C1 segment of cervical spinal cord (tissue), 14 donors: ENCODE results near the gene AGPS.
"Not testable (repeated sequence)": the region's sequence is repeated elsewhere in the genome, so short reads cannot be mapped to it uniquely, and the experiment has no call there.

ENCODE experiments used
- DNase-seq, 14 donors: peaks; one replicate each; lab custom pipeline; 2025; lab: John Stamatoyannopoulos, UW

Gene AGPS

DNA sequence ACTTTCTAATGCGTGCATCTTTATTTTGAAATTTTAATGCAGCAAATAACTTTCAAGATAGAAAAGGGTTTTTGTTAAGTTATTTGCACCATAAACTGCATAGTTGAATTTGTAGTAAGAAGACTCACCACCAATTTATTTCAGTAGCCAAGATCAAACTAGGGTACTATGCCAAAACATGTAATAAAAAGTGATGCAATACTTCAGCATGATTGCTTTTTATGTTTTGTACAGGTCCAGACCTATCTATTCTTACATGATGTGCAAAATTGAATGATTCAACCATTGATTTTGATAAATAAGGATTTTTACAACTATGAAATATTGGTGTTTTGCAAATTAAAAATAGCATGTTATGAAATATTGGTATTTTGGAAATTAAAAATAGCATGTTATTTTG lies 26.7 kb downstream of the AGPS start:
- no peak for DNase-seq

DNA sequence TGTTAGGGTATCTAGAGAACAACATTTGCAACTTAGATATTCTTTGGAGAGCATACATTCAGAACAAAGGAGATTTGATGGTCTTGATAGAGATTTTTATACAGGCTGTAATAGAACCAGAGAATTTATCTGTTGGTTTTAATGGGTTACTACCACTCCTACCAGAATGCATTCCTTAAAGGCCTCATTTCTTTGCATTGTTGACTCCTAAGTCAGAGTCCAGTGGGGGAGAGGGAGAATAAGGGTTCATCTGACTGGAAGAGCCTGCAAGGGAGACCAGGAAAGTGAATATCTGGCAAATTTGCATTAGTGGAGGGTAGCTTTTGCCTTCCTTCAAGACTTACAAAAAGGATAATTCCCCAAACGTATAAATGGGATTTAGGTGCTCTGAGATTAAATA lies 29.7 kb downstream of the AGPS start:
- no peak for DNase-seq

DNA sequence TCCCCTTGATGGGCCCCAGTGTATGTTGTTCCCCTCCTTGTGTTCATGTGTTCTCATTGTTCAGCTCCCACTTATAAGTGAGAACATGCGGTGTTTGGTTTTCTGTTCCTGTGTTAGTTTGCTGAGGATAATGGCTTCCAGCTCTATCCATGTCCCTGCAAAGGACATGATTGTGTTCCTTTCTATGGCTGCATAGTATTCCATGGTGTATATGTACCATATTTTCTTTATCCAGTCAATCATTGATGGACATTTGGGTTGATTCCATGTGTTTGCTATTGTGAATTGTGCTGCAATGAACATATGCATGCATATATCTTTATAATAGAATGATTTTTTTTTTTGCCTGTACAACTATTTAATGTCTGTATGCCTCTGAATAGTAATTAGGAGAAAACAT lies 31.5 kb downstream of the AGPS start:
- DNase-seq = not testable (repeated sequence)

DNA sequence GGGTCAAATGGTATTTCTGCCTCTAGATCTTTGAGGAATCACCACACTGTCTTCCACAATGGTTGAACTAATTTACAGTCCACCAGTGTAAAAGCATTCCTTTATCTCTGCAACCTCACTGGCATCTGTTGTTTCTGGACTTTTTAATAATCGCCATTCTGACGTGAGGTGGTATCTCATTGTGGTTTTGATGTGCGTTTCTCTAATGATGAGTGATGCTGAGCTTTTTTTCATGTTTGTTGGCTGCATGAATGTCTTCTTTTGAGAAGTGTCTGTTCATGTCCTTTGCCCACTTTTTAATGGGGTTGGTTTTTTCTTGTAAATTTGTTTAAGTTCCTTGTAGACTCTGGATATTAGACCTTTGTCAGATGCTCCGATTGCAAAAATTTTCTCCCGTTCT lies 32.0 kb downstream of the AGPS start:
- DNase-seq = not testable (repeated sequence)

DNA sequence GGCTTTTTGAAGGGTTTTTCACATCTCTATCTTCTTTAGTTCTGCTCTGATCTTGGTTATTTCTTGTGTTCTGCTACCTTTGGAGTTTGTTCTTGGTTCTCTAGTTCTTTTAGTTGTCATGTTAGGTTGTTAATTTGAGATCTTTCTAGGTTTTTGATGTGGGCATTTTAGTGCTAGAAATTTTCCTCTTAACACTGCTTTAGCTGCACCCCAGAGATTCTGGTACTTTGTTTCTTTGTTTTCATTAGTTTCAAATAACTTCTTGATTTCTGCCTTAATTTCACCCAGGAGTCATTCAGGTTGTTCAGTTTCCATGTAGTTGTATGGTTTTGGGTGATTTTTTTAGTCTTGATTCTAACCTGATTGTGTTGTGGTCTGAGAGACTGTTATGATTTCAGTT lies 34.7 kb downstream of the AGPS start:
- DNase-seq = no peak

DNA sequence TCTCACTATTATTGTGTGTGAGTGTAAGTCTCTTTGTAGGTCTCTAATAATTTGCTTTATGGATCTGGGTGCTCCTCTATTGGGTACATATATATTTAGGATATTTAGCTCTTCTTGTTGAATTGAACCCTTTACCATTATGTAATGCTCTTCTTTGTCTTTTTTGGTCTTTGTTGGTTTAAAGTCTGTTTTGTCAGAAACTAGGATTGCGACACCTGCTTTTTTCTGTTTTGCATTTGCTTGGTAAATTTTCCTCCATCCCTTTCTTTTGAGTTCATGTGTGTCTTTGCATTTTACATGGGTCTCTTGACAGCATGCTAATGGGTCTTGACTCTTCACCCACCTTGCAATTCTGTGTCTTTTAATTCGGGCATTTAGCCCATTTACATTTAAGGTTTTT lies 35.4 kb downstream of the AGPS start:
- DNase-seq = not testable (repeated sequence)

DNA sequence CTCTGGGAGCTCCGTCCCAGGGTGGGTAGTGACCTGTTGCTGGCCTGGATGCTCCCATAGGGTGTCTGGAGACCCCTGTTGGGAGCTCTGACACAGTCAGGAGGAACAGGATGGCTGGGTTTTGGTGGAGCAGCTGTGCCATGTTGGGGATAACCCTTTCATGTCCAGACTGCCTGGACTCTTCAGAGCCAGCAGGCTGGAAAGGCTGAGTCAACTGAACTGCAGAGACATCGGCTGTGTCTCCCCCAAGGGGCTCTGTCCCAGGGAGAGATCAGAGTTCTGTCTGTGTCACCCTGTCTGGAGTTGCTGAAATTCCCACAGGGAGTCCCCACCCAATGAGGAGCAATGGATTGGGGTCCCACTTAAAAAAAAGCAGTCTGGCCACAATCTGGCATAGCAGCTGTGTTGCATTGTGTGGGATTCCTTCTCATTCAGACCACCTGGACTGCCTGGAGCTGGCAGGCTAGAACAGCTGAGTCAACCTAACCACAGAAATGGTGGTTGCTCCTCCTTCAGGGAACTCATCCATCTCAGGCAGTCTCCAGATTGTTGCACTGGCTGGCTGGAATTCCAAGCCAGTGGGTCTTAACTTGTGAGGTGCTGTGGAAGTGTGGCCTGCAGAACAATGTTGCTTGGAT lies 37.2 kb downstream of the AGPS start:
- no peak for DNase-seq

DNA sequence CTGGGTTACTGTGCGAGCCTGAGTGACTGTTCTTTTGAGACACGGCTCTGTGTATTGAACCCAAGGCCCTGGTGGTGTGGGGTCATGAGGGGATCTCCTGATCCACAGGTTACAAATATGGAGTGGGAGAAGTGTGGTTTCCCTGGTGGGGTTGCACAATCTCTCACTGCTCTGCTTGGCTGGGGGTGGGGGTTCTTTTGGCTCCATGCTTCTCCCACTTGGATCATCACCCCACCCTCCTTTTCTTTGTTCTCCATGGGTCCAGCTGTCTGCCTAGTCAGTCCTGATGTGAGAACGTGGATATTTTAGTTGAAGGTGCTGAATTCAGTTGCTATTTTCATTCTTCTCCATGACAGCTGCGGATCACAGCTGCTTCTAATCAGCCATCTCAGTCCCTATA lies 37.8 kb downstream of the AGPS start:
- no peak for DNase-seq

DNA sequence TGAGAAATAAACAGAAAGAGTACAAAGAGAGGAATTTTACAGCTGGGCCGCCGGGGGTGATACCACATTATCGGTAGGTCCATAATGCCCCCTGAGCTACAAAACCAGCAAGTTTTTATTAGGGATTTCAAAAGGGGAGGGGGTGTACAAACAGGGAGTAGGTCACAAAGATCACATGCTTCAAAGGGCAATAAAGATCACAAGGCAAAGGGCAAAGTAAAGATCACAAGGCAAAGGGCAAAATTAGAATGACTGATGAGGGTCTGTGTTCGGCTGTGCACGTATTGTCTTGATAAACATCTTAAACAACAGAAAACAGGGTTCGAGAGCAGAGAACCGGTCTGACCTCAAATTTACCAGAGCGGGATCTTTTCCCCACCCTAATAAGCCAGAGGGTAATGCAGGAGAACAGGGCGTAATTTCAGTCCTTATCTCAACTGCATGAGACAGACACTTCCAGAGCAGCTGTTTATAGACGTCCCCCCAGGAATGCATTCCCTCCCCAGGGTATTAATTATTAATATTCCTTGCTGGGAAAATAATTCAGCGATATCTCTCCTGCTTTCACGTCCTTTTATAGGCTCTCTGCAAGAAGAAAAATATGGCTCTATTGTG lies 38.6 kb downstream of the AGPS start:
- not testable (repeated sequence) for DNase-seq

DNA sequence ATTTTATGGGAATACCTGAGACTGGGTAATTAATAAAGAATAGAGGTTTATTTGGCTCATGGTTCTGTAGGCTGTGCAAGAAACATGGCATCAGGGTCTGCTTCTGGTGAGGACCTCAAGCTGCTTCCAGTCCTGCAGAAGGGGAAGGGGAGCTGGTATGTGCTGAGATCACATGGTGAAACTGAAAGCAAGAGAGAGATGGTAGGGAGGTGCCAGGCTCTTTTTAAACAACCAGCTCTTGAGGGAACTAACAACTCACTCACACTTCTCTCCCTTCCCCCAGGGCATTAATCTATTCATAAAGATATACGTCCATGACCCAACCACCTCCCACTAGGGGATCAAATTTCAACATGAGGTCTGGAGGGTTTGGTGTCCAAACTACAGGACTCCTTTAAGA lies 40.1 kb downstream of the AGPS start:
- no peak for DNase-seq

DNA sequence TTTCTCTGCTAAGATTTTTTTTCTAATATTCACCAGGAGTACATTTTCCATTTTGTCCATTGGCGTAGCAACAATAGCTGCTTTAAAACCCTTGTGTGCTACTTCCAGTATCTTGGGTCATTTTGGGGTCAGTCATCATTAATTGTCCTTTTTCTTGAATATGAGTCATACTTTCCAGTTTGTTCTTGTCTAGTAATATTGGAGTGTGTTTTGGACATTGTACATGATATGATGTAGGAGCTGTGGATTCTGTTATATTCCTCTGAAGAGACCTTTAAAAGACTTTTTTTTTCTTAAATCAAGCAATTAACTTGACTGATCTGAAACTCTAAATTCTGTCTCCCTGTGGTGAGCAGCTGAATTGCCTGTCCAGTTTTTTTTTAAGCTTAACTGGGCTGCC lies 40.8 kb downstream of the AGPS start:
- DNase-seq = no peak

DNA sequence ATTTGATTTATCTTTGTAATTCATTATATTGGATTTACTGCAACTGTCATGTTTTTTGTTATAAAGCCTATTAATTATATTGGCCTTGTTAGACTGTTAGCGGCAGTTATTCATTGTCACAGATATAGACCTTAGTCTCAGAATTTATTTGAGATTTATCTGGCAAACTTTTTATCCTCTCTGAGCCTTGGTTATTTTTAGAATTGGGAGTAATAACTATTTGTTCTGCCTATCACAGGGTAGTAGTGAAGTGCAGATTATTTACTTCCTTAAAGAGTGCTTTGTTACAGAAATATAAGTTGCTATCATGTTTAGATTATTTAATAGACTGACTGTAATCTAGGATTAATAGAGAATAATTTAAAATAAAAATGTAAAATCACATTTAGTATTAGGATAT lies 41.9 kb downstream of the AGPS start:
- DNase-seq = no peak

DNA sequence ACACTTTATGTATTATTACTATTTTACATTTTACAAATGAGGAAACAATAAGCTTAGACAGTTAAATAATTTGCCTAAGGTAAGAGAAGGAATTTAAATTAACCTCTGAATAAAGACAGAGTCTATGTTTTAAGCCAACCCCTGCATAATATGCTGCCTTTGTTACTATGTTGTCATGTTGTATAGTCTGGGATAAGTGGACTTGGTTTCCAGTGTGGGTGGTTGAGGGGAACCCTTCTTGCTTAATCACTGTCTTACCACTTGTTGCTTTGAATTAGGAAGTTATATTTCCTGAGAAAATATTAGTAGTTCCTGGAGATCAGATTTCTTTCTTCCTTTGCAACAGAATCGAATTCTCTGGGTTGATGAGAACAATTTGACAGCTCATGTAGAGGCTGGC lies 52.6 kb downstream of the AGPS start:
- DNase-seq = no peak

DNA sequence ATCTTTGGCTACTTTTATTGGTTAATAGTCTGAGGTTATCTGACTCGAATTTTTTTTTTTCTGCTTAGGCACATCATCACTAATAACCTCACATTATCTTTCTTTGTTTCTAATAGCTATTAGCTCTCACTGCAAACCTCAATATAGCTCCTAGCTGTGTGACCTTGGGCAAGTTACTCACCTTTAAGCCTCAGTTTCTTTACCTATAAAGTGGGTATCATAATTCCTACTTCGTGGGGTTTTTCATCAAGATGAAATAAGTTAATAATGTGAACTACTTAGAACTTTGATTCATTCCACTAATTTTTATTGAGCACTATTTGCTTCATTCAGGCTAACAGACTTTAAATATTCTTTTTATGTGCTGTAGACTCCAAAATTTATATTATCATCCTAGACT lies 55.5 kb downstream of the AGPS start:
- no peak for DNase-seq

DNA sequence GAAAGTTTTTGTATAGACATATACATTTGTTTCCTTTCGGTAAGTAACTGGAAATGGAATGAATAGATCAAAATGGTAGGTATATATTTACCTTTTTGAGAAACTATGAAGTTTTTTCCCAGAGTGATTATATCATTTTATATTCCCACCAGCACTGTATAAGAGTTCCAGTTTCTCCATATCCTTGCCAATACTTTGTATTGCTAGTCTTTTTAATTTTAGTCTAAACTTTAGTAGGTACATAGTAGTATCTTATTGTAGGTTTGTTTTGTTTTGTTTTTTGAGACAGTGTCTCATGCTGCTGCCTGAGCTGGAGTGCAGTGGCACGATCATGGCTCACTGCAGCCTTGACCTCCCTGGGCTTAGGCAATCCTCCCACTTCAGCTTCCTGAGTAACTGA lies 56.6 kb downstream of the AGPS start:
- no peak for DNase-seq

DNA sequence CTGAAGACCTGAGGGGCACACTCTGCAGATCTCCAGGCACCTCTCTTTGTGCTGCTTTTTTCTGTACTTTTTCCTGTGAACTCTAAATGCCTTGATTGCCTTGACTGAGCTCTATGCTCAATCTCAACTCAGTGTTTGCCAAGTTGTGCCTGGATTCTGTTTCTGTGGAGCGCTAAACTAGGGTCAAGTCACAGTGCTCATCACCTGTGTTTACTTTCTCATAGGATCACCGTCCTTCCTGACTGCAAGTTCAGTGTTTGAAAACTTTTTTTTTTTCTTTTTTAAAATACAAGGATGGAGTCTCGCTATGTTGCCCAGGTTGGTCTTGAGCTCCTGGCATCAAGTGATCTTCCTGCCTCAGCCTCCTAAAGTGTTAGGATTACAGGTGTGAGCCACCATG lies 62.6 kb downstream of the AGPS start:
- DNase-seq = no peak

DNA sequence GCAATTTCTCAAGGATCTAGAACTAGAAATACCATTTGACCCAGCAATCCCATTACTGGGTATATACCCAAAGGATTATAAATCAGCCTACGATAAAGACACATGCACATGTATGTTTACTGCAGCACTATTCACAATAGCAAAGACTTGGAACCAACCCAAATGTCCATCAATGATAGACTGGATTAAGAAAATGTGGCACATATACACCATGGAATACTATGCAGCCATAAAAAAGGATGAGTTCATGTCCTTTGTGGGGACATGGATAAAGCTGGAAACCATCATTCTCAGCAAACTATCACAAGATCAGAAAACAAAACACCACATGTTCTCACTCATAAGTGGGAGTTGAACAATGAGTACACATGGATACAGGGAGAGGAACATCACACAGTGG lies 67.2 kb downstream of the AGPS start:
- DNase-seq = not testable (repeated sequence)

DNA sequence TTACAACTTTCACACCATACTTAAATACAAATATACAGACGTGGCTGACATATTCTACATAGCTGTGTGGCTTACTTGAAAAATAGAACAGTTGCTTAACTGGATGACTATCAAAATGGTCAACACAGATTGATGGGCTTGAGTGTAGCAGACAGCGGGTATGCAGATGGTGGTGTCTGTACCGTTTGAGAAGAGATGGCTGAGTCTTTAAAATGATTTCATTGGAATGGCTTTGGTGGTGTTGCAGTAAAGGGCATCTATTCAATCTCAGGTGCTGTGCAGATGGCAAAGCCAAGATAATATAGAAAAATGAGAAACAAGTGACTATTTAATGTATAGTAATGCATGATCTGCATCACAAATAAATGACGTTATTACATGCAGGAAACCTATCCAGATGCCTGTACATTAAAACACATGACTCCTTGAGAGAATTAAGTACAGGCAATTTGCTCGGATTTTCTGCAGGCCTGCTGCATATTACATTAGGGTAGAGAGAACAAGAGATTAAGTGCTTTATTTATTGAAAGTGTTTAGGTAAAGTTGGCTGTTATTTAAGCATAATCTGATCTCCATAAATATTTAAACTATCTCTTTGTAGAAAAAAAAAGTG lies 68.5 kb downstream of the AGPS start:
- DNase-seq = no peak

DNA sequence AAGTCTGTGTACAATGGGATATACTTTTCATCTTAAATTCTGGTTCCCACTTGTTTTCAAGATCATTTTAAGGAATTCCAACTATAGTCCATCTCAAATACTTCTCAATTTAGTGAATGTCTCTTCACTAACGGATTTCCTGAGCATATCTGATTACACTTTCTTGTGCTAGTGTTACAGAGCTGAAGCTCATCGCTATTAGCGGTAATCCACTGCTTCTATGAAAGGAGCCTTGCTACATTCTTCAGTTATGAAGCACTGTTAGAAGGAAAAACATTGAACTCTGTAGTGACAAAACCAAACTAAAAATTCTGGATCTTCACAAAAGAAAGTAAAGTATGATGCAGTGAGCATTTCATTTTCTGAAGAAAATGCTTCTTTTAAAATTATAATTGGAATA lies 72.0 kb downstream of the AGPS start:
- no peak for DNase-seq

DNA sequence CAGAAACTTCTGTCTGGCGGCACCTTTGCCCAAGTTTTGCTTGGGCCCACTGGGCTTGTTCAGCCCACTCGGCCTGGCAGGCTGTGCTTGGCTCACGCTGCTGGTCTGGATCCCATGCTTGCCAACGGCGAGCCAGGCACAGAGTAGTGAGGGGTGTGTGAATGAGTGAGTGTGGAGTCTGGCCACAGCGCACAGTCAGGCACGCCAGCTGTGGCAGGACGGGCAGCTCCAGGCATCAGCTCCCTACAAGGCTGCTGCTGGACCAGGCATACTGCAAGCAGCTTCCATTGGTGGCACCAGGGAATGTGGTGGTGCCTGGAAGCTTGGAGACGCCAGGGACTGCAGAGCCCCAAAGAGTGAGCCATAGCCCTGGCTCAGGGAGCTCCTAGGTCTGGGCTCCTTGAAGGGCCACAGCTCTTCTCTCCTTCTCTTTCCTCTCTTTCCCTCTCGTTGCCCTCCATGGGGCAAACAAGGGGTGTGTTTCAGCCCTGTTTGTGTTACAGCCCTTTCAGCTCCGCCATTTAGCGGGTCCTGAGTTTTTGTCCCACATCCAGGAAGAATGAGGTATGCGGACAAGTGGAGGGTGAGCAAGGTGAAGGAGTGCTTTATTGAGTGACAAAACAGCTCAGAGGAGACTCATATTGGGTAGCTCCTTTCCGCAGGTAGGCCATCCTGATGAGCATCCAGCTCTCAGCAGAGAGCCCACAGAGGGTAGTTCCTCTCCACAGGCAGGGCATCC lies 73.0 kb downstream of the AGPS start:
- no peak for DNase-seq

DNA sequence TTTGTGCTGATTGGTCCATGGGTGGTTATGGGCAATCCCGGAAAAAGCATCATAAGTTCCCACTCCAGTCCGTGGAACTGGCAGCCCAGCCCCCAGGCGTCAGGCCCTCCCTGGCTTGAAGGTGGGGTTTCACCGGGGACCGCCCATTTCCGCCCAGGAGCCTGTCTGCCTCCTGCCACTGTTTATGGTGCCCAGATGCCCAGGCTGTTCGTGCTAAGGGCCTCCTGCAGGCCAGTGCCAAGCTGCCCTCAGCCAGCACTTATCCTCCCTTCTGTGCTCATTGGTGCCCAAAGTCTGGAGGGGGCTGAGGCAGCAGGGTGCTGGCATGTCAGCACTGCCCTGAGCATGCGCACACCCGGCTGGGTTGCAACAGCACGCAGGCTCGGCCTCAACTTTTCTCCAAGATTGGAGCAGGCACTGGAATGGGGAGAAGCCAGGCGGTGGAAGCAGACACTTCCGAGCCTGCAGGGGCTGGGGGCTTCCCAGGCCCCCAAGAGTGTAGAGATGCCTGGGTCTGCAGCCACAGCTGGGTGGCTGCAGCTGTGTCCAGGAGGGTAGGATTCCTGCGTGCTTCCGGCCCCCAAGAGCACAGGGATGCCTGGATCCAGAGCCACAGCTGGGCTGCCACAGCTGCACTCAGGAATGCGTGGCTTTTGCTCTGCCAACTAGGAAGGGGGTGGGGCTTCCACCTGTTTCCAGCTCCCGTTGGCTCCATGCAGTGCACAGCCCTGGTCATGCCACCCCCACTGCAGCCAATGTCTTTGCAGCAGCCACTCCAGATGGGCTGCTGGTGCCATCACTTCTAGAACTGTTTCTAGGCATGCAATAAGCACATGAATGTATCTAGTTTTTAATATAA lies 74.0 kb downstream of the AGPS start:
- no peak for DNase-seq

DNA sequence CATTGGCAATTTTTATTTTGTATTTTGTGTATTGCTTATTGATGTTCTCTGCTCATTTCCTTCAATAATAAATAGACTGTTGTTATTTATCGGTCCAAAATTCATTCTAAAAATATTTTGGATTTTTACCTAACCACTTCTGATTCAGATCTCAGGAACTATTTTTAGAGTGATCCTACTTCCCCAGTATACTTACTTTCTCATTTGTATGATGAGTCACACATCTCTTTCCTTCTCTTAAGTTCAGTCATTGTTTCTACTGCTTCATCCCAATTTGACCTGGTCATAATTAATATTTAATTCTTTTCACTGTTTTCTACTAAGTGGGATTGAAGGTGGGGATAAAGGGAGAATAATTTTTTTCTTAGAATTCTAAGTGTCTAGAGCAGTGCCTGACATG lies 75.1 kb downstream of the AGPS start:
- DNase-seq = no peak
